IPS DF 19.7 (cell line): ENCODE data around the gene RBBP7.
"Not testable (repeated sequence)": the region's sequence is repeated elsewhere in the genome, so short reads cannot be mapped to it uniquely, and the experiment has no call there.

Source experiments
- DNase-seq: peaks from one replicate; pipeline ENCODE4 v3.0.0-alpha.2; 2013; ENCODE audit warnings: low read depth, low spot score

RBBP7 gene

DNA sequence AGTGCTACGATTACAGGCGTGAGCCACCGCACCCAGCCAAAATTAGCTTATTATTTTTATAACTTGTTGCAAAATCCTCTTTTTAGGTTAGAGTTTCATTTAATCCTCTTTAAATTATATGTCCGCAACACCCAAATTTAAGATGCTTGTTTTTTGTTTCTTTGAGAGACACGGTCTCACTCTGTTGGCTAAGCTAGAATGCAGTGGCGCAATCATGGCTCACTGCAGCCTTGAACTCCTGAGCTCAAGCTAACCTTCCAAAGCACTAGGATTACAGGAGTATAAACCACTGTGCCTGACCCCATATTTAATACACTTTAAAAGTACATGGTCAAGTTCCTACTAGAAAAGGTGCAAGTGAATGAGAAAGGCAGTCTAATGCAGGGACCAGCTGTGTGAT, 2.2 kb downstream of the RBBP7 start:
- no peak for DNase-seq

DNA sequence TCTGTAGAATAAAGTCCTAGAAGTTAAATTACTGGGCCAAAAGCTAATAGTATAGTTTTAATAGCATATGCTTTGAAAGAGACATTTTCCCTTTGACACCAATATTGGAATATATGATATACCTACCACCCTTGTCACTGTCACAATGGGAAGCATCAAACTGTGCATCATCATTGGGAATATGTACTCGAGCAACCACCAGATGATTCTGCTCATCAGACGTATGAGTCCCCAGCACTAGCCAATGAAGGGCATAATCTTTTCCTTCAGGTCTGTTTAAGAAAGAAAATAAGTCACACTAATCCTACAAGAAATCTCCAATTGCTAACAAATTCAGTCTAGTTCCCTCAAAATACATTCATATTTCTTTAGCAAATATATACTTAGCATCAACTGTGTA, 7.3 kb downstream of the RBBP7 start:
- no peak for DNase-seq

DNA sequence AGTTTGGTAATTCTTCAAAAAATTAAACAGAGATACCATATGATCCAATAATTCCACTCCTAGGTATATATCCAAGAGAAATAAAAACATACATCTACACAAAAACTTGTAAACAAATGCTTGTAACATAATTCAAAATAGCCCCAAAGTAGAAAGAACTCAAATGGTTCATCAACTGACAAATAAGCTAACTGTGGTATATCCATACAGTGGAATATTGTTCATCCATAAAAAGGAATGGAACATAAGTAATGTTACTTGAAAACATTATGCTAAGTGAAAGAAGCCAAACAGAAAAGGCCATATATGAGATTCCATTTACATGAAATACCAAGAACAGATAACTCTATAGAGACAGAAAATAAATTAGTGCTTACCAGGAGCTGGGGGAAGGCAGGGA, 13.4 kb downstream of the RBBP7 start:
- no peak for DNase-seq

DNA sequence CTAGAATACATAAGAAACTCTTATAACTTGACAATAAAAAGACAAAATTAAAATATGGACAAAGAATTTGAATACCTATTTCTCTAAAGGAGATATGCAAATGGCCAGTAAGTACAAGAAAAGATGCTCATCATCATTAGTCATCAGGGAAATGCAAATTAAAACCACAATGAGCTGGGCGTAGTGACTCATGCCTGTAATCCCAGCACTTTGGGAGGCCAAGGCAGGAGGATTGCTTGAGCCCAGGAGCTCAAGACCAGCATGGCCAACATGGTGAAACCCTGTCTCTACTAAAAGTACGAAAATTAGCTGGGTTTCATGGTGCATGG, 14.1 kb downstream of the RBBP7 start:
- DNase-seq, result not testable (repeated sequence)

DNA sequence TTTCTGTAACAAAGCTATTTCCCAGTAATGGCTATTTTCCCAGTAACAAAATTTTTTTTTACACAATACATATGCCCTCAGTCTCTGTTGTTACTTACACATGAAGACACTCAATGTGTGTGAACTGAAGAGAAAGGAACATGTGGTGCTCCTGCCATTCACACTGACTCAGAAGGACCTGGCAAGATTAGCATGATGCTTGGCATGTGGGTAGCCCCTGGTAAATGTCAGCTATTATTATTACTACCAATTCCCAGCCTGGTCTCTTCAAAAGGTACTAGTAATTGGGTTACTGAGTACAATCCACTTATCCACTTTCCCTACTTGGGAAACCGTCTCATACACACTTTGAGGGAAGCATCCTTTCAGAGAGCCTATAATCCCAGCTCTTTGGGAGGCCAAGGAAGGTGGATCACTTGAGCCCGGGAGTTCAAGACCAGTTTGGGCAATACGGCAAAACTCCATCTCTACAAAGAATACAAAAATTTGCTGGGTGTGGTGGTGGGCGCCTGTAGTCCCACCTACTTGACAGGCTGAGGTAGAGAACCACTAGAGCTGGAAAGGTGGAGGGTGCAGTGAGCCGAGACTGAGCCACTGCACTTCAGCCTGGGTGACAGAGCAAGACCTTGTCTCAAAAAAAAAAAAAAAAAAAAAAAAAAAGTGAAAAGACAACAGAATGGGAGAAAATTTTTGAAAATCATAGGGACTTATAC, 14.6 kb downstream of the RBBP7 start:
- no peak for DNase-seq

DNA sequence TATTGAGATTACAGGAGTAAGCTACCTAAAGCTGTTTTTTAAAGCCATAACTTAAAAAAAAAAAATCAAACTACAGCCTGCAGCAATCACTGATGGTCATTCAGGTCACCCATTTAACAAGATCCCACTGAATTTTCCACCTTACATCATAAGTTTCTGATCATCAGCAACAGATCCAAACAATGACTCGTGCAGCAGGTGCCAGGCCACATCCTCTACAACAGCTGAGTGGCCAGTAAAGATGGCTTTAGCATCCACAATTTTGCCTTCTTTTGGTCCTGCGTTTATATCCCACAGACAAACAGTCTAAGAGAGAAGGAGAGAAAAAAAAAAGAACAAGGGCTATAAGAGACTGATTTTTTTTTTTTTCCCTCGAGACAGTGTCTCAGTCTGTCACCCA, 16.6 kb downstream of the RBBP7 start:
- no peak for DNase-seq

DNA sequence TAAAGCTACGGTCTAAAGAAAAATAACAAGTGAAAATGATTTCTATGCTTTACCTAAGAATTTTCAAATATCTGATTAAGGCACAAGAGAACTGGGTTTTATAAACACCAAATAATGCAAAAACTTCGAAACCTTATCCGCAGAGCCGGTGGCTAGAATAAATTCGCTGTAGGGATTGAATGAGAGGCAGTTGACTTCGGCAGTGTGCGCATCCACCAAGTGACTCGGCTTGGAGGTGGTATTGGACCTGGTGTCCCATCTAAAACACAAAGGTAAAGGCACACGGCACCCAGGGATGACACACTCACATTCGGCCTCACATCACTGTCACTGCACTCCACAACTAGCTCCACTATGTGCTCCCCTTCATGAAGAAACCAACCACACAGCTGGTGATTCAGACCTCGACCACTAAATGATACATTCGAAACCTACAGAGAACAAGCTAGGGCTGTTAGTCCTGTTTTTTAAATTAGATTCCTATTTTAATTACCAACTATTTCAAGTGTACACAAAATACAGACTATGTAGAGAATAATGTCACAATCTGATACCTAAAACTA, 17.5 kb downstream of the RBBP7 start:
- DNase-seq, result no peak

DNA sequence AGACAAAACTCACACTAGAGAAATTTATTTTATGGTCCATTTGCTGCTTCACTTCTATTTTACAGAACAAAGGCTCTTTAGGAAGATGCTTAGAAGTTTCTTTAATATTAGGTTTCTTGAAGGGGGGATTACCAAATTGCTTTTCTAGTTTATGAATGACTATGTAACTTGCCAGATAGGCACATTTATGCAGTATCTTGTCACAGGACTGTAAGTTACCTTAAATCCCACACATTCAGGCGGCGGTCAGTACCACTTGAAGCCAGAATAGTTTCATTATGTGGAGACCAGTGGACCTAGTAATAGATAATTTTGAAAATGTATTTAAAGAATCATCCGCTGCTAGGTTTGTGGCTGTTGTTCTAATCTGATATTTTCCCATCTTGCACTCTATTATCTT, 18.3 kb downstream of the RBBP7 start:
- no peak for DNase-seq

DNA sequence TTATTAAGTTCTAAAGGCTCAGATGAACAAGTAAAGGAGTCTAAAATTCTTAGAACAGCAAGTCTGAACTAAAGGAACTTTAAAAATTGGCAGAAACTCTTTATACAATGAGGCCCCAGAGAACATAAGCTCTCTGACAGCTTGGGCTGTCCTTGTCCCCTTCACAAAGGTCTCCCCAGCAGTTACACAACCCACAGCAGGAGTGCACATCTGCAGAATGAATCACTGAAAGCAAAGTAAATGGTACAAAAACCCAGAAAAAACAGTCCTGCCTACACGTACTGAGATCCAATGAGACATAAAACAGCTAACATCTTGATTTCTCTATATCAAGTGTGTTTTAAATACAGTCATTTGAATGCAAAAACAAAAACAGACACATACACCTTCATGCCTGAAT, 18.7 kb downstream of the RBBP7 start:
- DNase-seq, result no peak

DNA sequence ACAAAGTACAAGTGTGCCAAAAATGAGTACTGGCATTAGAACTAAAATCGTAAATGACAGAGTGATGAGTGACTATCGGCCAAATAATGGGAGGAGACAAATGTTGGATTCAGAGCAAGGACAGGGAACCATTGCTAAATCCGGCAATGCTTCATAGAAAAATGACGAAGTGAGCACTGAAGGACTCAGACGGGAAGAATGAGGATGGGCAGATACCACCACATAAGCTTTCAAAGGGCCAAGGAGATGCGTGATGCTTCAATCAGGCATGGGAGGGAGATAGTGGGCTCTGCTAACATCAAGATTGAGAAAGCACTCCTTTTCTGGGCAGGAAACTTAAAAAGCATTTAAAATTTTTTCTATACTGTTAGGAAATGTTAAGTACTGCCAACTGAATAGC, 21.6 kb downstream of the RBBP7 start:
- DNase-seq, result no peak

DNA sequence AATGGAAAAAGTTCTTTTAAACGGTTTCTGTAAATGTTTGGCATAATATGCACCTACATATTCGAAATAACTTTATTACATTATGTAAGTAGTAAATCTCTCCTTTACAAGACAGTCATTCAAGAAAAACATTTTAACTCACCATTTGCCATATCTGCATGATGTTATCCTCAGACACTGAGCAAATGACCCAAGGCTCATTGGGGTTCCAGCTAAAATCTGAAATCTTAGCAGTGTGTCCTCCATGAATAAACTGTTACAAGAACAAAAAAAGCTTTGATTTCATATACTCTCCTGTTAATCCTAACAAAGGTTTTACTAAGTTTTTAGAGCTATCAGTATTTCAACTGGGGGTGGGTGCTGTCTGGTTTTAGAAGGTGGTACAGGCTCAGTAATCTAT, 24.5 kb downstream of the RBBP7 start:
- no peak for DNase-seq

DNA sequence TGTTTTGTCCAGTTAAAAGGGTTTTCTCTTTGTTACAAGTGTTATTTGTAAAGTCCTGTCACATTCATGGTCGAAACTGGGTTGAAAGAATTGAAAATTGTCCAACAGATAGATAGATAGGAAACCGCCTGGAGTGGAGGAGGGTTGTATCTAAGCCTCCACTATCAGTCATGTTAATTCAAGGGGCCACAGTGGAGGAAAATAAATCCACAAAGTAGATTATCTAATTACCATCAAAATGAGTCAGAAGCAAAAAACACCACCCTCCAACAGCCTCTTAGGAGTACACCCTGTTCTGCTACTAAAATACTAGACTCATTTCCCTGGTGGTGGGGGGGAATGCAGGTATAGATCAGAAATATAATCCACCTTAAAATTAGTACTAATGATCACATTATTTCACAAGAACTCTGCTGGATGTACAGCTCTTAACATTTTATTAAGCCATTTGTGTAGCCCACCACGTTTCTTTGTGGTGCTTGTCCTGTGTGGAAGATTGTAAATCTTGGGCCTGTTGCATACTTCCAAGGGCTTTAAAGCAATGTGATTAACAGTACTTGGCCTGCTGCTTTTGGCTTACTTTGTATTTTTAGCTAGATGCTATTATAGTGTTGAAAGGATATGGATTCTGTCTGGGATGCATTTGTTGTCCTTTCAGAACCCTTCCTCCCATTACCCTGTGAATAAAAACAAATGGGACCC, 26.8 kb downstream of the RBBP7 start:
- no peak for DNase-seq

DNA sequence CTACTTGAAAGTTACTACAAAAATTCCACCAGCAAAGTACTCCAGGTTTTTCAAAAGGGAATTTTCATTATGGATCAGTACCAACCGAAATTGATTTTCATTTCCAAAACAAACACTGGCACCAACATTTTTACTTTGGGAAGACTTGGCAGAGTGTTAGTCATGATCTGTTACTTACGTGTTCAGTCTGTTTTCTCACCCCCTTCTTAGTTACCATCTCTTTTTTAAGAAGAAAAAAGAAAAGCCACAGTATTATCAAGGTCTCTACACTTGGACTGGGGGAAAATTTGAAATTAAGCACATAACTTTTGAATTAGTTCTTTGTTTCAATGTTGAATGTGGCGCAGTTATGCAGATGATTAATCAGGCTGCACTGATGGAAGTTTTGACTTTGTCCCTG, 27.5 kb downstream of the RBBP7 start:
- no peak for DNase-seq

DNA sequence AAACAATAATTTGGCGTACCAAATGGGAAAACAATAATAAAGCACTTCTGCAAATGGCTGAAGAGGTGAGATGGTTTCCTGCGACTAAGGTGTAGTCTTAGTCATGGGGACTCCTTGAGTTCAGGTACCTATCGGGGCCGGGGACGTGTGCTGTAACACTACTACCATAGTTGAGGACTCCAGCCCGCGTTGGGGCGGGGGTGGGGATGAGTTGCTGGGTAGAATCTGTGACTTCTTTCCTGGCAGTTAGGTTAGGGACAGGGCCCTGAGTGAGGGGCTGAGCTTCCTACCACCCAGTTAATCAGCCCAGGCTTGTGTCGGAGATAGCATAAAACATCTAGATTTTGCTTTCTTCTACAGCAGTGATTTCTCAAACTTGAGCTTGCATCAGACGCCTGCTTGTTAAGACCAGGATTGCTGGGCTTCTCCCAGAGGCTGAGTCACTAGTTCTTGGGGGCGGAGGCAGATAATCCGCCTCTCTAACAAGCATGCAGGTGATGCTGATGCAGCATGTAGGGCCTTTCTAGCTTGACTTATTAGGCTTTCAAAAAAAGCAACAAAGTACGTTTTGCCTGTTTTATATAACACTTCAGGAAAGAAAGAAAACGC, 30.2 kb downstream of the RBBP7 start:
- DNase-seq, result no peak

DNA sequence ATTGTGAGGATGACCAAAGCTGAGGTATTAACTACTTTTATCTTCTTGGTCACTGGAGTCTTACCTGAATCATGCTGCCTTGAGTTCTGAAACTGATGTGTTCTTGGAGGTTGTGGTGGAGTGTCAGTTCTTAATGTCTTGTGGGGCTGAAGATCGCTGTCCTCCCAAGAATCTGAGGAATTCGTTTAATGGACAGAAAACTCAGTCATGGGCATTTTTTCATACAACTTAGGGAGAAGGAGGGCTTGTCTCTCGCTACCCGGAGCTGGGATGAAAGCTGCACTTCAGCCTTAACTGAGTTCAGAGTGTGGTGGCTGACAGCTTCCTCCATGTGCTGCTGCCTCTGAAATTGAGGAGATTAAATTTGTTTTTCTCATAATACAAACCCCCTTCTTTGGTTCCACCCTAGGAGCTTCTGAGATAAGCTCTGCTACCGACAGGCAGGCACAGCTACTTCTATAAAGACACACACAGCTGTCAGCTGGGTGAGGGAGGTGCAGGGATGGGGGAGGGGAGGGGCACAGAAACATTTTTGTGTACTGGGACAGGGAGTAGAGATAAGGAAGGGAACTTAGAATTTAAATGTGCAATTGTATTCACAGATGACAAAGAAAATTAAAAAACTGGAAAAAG, 30.8 kb downstream of the RBBP7 start:
- DNase-seq, result no peak

DNA sequence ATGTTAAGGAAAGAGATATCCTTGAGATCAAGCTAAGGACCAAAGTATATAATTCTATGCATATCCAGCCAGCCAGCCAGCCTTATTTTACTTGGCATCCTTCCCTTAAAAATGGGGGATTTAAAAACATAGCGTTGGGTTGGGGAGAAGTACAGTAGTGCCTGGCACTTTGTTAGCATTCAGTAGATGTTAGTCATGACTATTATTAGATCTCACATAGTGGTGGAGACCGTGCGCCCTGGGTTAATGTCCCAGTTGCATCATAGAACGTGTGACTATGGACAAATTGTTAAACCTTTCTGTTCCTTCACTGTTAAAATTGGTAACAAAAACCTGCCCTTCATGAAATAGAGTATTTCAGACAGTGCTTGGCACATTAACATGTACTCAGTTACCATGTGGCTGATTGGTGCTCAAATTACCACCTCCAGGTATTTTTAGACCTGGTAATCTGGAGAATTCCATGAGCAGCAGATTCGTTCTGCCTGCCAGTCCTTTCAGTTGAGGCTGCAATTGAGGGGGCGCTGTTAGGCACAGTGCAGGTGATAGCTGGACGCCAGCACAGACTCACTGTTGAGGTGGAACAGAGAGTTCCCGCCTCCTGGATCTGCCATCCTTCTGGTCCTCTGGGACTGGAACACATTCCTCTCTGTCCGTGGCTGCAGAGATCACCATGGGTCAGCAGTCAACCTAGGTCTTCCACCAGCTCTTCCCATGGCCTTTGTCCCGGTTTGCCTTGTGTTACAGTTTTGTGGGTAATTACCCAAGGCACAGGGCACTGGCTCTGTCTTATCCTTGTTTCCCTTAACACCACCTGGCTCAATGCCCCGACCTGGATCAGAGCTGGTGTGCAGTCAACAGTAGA, 31.7 kb downstream of the RBBP7 start:
- DNase-seq, result no peak

DNA sequence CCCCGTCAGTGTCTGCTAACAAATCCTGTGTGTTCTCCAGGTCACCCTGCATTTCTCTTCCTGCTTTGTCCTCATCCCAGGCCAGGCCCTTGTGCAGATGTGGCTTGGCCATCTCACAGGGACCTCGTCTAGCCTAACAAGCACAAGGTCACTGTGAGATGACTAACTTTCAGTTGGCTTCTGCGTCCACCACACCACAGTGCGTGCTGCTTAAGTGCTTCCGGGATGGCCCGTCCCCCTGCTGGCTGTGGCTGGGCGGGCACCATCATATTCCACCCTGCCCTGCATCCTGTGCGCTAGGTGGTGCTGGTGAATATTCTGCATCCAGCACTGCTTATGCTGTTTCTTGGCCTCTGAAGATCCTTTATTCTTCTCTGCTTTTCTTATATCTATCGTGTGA, 33.8 kb downstream of the RBBP7 start:
- DNase-seq, result no peak

DNA sequence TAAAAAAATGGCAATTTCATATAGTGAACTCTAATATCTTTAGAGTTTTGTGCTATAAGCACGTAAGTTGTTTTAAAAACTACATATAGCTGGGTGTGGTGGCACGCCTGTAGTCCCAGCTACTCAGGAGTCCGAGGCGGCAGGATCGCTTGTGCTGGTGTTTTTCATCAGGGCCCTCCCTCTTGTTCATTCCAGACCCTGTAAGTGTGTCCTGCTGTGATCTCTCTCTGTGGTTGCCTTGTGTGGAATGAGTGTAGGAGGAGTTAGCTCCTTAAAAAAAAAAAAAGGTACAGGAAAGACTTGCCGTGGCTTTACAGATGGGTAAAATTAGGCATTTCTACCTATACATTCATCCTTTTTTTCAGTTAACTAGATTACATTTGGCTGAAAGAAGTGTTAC, 35.4 kb downstream of the RBBP7 start:
- no peak for DNase-seq

DNA sequence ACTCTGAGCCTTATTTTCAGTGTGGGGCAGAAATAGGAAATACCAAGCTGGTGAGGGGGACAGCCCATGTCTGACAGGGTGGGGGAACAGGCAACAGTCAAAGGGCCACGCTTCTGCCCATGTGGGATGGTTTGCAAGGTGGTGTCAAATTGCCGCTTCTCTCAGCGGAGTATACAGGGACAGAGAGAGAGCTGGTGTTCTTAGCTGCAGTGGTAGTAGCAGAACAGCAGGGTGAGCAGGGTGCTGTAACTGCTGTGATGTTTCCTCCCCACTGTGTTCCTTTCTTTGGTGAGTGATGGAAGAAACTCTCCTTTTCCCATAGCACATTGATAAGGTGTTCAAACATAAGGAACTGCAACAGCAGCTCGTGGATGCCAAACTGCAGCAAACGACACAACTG, 37.9 kb downstream of the RBBP7 start:
- no peak for DNase-seq

DNA sequence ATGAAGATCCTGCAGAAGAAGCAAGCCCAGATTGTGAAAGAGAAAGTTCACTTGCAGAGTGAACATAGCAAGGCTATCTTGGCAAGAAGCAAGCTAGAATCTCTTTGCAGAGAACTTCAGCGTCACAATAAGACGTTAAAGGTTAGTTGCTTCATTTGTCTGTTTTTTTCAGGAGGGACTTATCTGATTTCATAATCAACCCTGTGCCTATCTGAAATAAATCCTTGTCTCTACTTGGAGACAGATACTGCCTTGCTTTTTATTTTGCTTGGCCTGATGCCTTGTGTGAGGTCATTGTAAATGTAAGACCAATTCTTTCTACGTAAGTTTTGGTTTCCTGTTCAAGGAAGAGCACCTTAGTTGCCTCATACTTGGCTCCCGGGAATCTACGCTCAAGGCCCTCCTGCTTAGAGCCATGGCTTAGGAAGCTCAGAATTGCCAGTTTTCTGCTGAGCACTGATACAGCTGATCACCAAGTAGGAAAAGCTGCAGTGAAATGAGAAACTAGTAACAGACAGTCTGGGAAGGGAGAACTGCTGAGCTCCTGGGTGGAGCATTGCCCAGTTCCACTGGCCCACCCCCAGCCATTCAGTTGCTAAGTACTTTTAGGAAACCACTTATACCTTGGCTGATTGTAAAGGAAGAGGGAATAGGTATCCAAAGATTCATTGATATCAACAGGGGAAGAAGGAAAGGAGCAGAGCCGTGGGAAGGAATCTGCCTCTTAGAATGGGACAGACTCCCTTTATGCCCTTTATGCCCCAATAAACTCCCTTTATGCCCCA, 41.8 kb downstream of the RBBP7 start:
- no peak for DNase-seq

DNA sequence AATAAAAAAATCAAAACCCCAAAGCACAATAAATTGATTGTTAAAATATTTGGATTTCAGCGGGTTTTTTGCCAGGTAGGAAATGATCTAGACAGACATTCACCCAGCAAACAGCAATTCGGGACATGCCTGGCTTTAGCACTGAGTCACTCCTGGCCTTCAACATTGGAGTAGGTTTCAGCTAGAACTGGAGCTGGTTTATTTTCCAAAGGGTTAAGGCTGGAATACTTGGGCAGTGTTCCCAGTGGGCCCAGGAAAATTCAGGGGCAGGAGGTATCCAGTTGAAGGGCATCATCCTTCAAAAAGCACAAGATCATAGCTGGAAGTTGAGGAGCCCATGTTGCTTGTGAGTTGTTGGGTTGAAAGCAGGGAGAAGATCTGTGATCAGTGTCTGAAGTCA, 42.9 kb downstream of the RBBP7 start:
- DNase-seq, result no peak
